Measurements from ENCODE around the gene FYB2.

- TF ChIP-seq YY1 (IDR thresholded peaks at IDR 0.05; ENCODE audit: insufficient read depth, insufficient read length) (no peak), ZNF274 (IDR thresholded peaks at IDR 0.05; ENCODE audit: low read depth, low read length) (no peak), SUZ12 (IDR thresholded peaks at IDR 0.05; ENCODE audit: extremely low read depth, insufficient read depth, insufficient read length) (no peak)
These were observed 90.2 kb downstream of the FYB2 start for GRCh38 chr1:56728964-56729363.

All from NT2/D1 (cell line).